ENCODE measurements around the gene ABHD6. TPM values are rescaled to one million over a fixed set of nuclear protein-coding genes. Genes with fewer than 3 reads are reported as not detected.

Gene ABHD6
- total RNA-seq, 1 experiment from 2014 or later: 6.5 TPM

GRCh38 chr3:58191361-58191991 is 46.1 kb upstream of the ABHD6 start:
- Histone ChIP-seq H3K4me3 (no peak overlapping the region), H3F3A (ENCODE audit: insufficient read depth, low read depth) (0 out of 2 replicates have a peak, but pooled peaks cover 3% of the 10 kb centered on the region), H3K36me3 (ENCODE audit: low read depth) (no peaks in the 10 kb centered on the region), H4K20me1 (ENCODE audit: insufficient read depth) (no peaks in the 10 kb centered on the region), H3K27ac (no peak overlapping the region), H3K9me2 (ENCODE audit: insufficient read depth) (no peaks in the 10 kb centered on the region), H3K4me1 (replicated peaks; ENCODE audit: insufficient read depth) (peaks cover 15% of the 10 kb centered on the region; the same call in 1 of the 2 replicates), H2AFZ (no peak overlapping the region), H3K27me3 (ENCODE audit: insufficient read depth, low read depth) (no peaks in the 10 kb centered on the region), H3K79me2 (ENCODE audit: low read depth) (no peaks in the 10 kb centered on the region), H3K4me2 (no peak overlapping the region), H3K9me3 (ENCODE audit: insufficient read depth, low read depth) (no peaks in the 10 kb centered on the region)
- BruUV-seq (replicated peaks): no TSS peak
- no peak for TF ChIP-seq CTCF (conservative IDR thresholded peaks at IDR 0.05)
- ChIA-PET POLR2A (ENCODE audit: unreplicated experiment) (no interaction called here), CTCF (interaction anchor here (0.6 kb wide), 1 partner anchor 118 kb away, joined by 5 read pairs; no protein-coding TSS in a partner anchor)
- intact Hi-C loops (cut with micrococcal nuclease; ENCODE audit: unreplicated experiment): no loop called here
- no peak for DNase-seq

GRCh38 chr3:58192069-58192468 is 45.5 kb upstream of the ABHD6 start:
- intact Hi-C loops (cut with micrococcal nuclease; ENCODE audit: unreplicated experiment): no loop called here
- Histone ChIP-seq H3F3A (ENCODE audit: insufficient read depth, low read depth) (no peaks in the 10 kb centered on the region), H3K27ac (no peak overlapping the region), H3K4me2 (no peak overlapping the region), H3K4me1 (replicated peaks; ENCODE audit: insufficient read depth) (peaks cover 15% of the 10 kb centered on the region; the same call in 1 of the 2 replicates), H3K9me3 (ENCODE audit: insufficient read depth, low read depth) (no peaks in the 10 kb centered on the region), H3K79me2 (ENCODE audit: low read depth) (no peaks in the 10 kb centered on the region), H3K27me3 (ENCODE audit: insufficient read depth, low read depth) (no peaks in the 10 kb centered on the region), H2AFZ (no peak overlapping the region), H3K9me2 (ENCODE audit: insufficient read depth) (no peaks in the 10 kb centered on the region), H3K36me3 (ENCODE audit: low read depth) (no peaks in the 10 kb centered on the region), H4K20me1 (ENCODE audit: insufficient read depth) (no peaks in the 10 kb centered on the region), H3K4me3 (no peak overlapping the region)
- DNase-seq: no peak
- no peak for TF ChIP-seq EZH2 (IDR thresholded peaks at IDR 0.05; ENCODE audit: low read depth)
- no peak for TF ChIP-seq CTCF (conservative IDR thresholded peaks at IDR 0.05)
- BruUV-seq (replicated peaks): no TSS peak
- CTCF ChIA-PET: interaction anchor here (0.6 kb wide), 1 partner anchor 117 kb away, joined by 5 read pairs; no protein-coding TSS in a partner anchor
- POLR2A ChIA-PET (ENCODE audit: unreplicated experiment): no interaction called here

GRCh38 chr3:58193682-58194407 is 43.7 kb upstream of the ABHD6 start:
- H3K4me3 ChIP-seq: no peak overlapping the region
- H2AFZ ChIP-seq: no peak overlapping the region
- H3K36me3 ChIP-seq (ENCODE audit: low read depth): no peaks in the 10 kb centered on the region
- TF ChIP-seq EZH2 (IDR thresholded peaks at IDR 0.05; ENCODE audit: low read depth) (no peak), CTCF (conservative IDR thresholded peaks at IDR 0.05) (no peak)
- H3K9me3 ChIP-seq (ENCODE audit: insufficient read depth, low read depth): no peaks in the 10 kb centered on the region
- no peaks in the 10 kb centered on the region for H3K79me2 ChIP-seq (ENCODE audit: low read depth)
- CTCF ChIA-PET: no interaction called here
- 0 out of 2 replicates have a peak, but pooled peaks cover 4% of the 10 kb centered on the region for H3K4me1 ChIP-seq (replicated peaks; ENCODE audit: insufficient read depth)
- POLR2A ChIA-PET (ENCODE audit: unreplicated experiment): no interaction called here
- no TSS peak for BruUV-seq (replicated peaks)
- no peaks in the 10 kb centered on the region for H3K9me2 ChIP-seq (ENCODE audit: insufficient read depth)
- H3K4me2 ChIP-seq: no peak overlapping the region
- no peak overlapping the region for H3K27ac ChIP-seq
- H3F3A ChIP-seq (ENCODE audit: insufficient read depth, low read depth): no peaks in the 10 kb centered on the region
- no peaks in the 10 kb centered on the region for H4K20me1 ChIP-seq (ENCODE audit: insufficient read depth)
- intact Hi-C loops (cut with micrococcal nuclease; ENCODE audit: unreplicated experiment): no loop called here
- no peak for DNase-seq
- no peaks in the 10 kb centered on the region for H3K27me3 ChIP-seq (ENCODE audit: insufficient read depth, low read depth)
